Tibial nerve (tissue), 4 donors: ENCODE results near the gene DGKI. TPM values are rescaled to one million over a fixed set of nuclear protein-coding genes. Genes with fewer than 3 reads are reported as not detected.

ENCODE experiments used
- DNase-seq, 2 donors: peaks; one replicate each; pipeline ENCODE4 v3.0.0-alpha.2; 2019; ENCODE audit warnings: low spot score in 2 of 2
- H3K27ac ChIP-seq, 4 donors: fragments of 200-600 bp; sonication (generic) in 3 of 4; one replicate each; pipeline ENCODE4 v1.5.1; 2017 to 2019; ENCODE audit warnings: mild to moderate bottlenecking in 1 of 4
- H3K27me3 ChIP-seq, 2 donors: fragments of 200-600 bp; sonication (generic) in 1 of 2; one replicate each; pipeline versions ENCODE4 v1.5.1 to v1.6.0; 2017 to 2019
- H3K36me3 ChIP-seq, 3 donors: fragments of 200-600 bp; sonication (generic); one replicate each; pipeline ENCODE4 v1.5.1; 2018 to 2019
- H3K4me1 ChIP-seq, 4 donors: fragments of 200-600 bp; sonication (generic) in 3 of 4; one replicate each; pipeline ENCODE4 v1.5.1; 2017 to 2019
- H3K4me3 ChIP-seq, 4 donors: fragments of 200-600 bp; sonication (generic) in 3 of 4; one replicate each; pipeline ENCODE4 v1.5.1; 2017 to 2019; ENCODE audit warnings: mild to moderate bottlenecking in 1 of 4, moderate library complexity in 1 of 4
- H3K9me3 ChIP-seq, 4 donors: fragments of 200-600 bp; sonication (generic) in 3 of 4; one replicate each; pipeline ENCODE4 v1.5.1; 2017 to 2019
- CTCF ChIP-seq, 5 experiments: fragments of 200-600 bp in 3 of 5; fragments of 450-650 bp in 2 of 5; sonication (generic) in 3 of 5; IDR thresholded peaks; one replicate each; pipeline ENCODE4 v1.5.1; 2016 to 2019; ENCODE audit warnings: antibody characterized with exemption in 5 of 5, mild to moderate bottlenecking in 3 of 5, moderate library complexity in 2 of 5
- EP300 ChIP-seq, 2 donors: sonication (generic); formaldehyde crosslinking; IDR thresholded peaks; one replicate each; pipeline ENCODE4 v1.6.1; 2017; ENCODE audit warnings: antibody characterized with exemption in 2 of 2, mild to moderate bottlenecking in 1 of 2
- POLR2A ChIP-seq, 2 donors: fragments of 450-650 bp; IDR thresholded peaks; one replicate each; pipeline ENCODE4 v1.6.1; 2017; ENCODE audit warnings: antibody characterized with exemption in 2 of 2, mild to moderate bottlenecking in 2 of 2, moderate library complexity in 2 of 2
- WGBS, 2 donors: methylation state at CpG; one replicate each; pipeline ENCODE4 v1.1.5; 2018; 5-methylcytosine and 5-hydroxymethylcytosine counted together
- total RNA-seq, 4 donors: library from RNA; depleted of rRNA; stranded (reverse); fragments of >200 nt; gene quantifications; one replicate each; pipeline ENCODE4 v1.1.0, GENCODE V29; 2016

DGKI gene
- total RNA-seq, 4 donors from 2014 or later: 0.21 to 2.7 (median 1.7) TPM

DNA sequence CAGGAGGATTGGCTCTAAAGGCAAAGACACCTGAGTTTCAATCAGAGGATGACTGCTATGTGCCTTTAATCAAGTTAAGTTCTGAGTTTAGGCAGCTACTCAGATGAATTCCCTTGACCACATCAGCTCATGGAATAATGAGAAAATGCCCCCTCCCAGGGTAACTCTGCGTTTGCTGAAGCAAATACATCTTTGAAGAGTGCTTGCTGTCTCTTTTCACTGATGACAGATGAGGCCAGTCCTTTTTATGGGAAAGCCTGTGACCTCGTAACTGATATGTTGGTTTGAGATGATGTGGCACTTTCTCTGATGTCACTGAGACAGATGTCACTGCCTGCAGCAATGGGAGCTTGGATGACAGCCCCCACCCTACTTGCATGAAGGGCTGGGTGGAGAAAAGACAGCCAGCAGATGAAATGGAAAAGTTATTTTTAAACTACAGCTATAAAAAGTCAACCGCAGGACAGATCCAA, 43.7 kb upstream of the DGKI start:
- 54 to 68% methylated on average over 3 of the region's 3 CpGs for WGBS, 2 donors
- no peak for DNase-seq
- Histone ChIP-seq H3K36me3 (peaks cover 0 to 65% (median 0%) of the 10 kb centered on the region in 3 donors), H3K9me3 (no peaks in the 10 kb centered on the region), H3K27ac (no peak overlapping the region), H3K27me3 (no peaks in the 10 kb centered on the region), H3K4me1 (peaks cover 0 to 23% (median 4%) of the 10 kb centered on the region in 4 donors), H3K4me3 (no peak overlapping the region)
- TF ChIP-seq CTCF (IDR thresholded peaks at IDR 0.05) (no peak), EP300 (IDR thresholded peaks at IDR 0.05) (no peak), POLR2A (IDR thresholded peaks at IDR 0.05) (no peak)

GRCh38 chr7:137888241-137888640, 41.5 kb upstream of the DGKI start:
- peaks cover 0 to 65% (median 16%) of the 10 kb centered on the region in 3 donors for H3K36me3 ChIP-seq
- H3K27me3 ChIP-seq: no peaks in the 10 kb centered on the region
- no peak for TF ChIP-seq POLR2A (IDR thresholded peaks at IDR 0.05)
- no peak for TF ChIP-seq EP300 (IDR thresholded peaks at IDR 0.05)
- no peak for TF ChIP-seq CTCF (IDR thresholded peaks at IDR 0.05)

DNA sequence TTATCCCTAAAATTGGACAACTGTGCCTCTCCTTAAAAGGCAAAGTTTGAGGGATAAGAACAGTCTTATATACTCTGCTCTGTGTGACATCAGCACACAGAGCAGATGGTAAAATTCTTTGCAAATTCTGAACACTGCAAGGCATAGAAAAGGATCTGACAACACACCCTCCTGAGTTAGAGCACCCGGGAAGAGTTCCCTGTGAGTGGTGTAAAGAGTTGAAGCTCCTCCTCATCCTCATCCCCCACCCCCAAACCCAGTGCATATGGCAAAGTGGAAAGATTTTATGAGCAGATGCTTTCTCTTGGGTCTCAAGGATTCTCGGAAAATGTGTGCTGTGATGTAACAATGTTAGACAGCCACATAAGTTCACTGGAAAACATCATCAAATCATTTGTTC, 40.0 kb upstream of the DGKI start:
- peaks cover 0 to 71% (median 23%) of the 10 kb centered on the region in 3 donors for H3K36me3 ChIP-seq
- no peaks in the 10 kb centered on the region for H3K27me3 ChIP-seq
- H3K9me3 ChIP-seq: peaks cover 0 to 6% (median 0%) of the 10 kb centered on the region in 4 donors
- no peak overlapping the region for H3K4me3 ChIP-seq
- no peak overlapping the region for H3K27ac ChIP-seq
- WGBS, 2 donors: 40 to 65% methylated on average over 2 of the region's 2 CpGs
- TF ChIP-seq POLR2A (IDR thresholded peaks at IDR 0.05) (no peak), CTCF (IDR thresholded peaks at IDR 0.05) (no peak), EP300 (IDR thresholded peaks at IDR 0.05) (no peak)
- no peak for DNase-seq
- H3K4me1 ChIP-seq: peaks cover 0 to 19% (median 0%) of the 10 kb centered on the region in 4 donors

More at GRCh38 chr7:137888241-137888640, 41.5 kb upstream of the DGKI start:
- Histone ChIP-seq H3K4me3 (no peak overlapping the region), H3K4me1 (peaks cover 0 to 19% (median 2%) of the 10 kb centered on the region in 4 donors), H3K27ac (no peak overlapping the region), H3K9me3 (no peaks in the 10 kb centered on the region)
- 83 to 92% methylated on average over 2 of the region's 2 CpGs for WGBS, 2 donors
- DNase-seq: no peak

GRCh38 chr7:137886281-137886680, 39.5 kb upstream of the DGKI start:
- peaks cover 0 to 10% (median 0%) of the 10 kb centered on the region in 4 donors for H3K9me3 ChIP-seq
- 61 to 68% methylated on average over 3 of the region's 3 CpGs for WGBS, 2 donors
- peaks cover 0 to 19% (median 0%) of the 10 kb centered on the region in 4 donors for H3K4me1 ChIP-seq
- no peak overlapping the region for H3K4me3 ChIP-seq
- no peak overlapping the region for H3K27ac ChIP-seq
- DNase-seq: no peak
- H3K36me3 ChIP-seq: peaks cover 0 to 71% (median 23%) of the 10 kb centered on the region in 3 donors
- no peaks in the 10 kb centered on the region for H3K27me3 ChIP-seq
- TF ChIP-seq CTCF (IDR thresholded peaks at IDR 0.05) (no peak), POLR2A (IDR thresholded peaks at IDR 0.05) (no peak), EP300 (IDR thresholded peaks at IDR 0.05) (no peak)

DNA sequence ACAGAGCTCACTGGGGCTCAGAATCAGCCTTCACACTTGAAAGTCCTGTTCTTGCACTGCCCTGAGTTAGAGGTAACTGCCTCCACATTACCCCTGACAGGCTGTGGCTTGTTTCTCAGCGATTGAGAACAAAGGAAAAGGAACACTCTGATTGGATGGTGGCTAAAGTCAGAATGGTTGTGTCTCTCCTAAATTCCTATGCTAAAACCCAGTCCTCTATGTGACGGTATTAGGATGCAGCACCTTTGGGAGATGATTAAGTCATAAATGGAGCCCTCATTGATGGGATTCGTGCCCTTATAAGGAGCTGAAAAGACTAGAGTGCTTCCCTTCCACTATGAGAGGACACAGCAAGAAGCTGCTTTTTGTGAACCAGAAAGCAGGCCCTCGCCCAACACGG, 38.9 kb upstream of the DGKI start:
- H3K36me3 ChIP-seq: peaks cover 0 to 77% (median 23%) of the 10 kb centered on the region in 3 donors
- 84 to 87% methylated on average over 5 of the region's 5 CpGs for WGBS, 2 donors
- H3K4me3 ChIP-seq: no peak overlapping the region
- H3K27me3 ChIP-seq: no peaks in the 10 kb centered on the region
- H3K9me3 ChIP-seq: peaks cover 0 to 10% (median 0%) of the 10 kb centered on the region in 4 donors
- H3K4me1 ChIP-seq: peaks cover 0 to 14% (median 0%) of the 10 kb centered on the region in 4 donors
- DNase-seq: no peak
- no peak for TF ChIP-seq POLR2A (IDR thresholded peaks at IDR 0.05)
- no peak for TF ChIP-seq CTCF (IDR thresholded peaks at IDR 0.05)
- TF ChIP-seq EP300 (IDR thresholded peaks at IDR 0.05): no peak
- H3K27ac ChIP-seq: no peak overlapping the region
